Measurements from ENCODE around the gene PICALM.

GRCh38 chr11:86039094-86039493 lies 29.8 kb downstream of the PICALM start:
- TF ChIP-seq CTCF (IDR thresholded peaks at IDR 0.05; ENCODE audit: borderline replicate concordance, extremely low read depth, low read length, poor library complexity, severe bottlenecking): no peak
- TF ChIP-seq EZH2 (IDR thresholded peaks at IDR 0.05; ENCODE audit: borderline replicate concordance, low read depth, low read length, severe bottlenecking): no peak
